Panc1 (cell line): ENCODE measurements around the gene AUNIP.

ENCODE experiments used
- TF ChIP-seq, protein P1 (sequence below): fragments of 450-650 bp; IDR thresholded peaks from 2 replicates; pipeline ENCODE4 v1.5.1; 2017; ENCODE audit warnings: mild to moderate bottlenecking
- TF ChIP-seq, protein P2 (sequence below), 2 experiments: IDR thresholded peaks; 2 replicates each; pipeline ENCODE4 v1.6.1; 2011 to 2012; ENCODE audit warnings: low read depth in 2 of 2, control low read depth in 1 of 2, low read length in 1 of 2, mild to moderate bottlenecking in 1 of 2, moderate library complexity in 1 of 2; ENCODE audit not compliant: insufficient read depth in 1 of 2

DNA sequence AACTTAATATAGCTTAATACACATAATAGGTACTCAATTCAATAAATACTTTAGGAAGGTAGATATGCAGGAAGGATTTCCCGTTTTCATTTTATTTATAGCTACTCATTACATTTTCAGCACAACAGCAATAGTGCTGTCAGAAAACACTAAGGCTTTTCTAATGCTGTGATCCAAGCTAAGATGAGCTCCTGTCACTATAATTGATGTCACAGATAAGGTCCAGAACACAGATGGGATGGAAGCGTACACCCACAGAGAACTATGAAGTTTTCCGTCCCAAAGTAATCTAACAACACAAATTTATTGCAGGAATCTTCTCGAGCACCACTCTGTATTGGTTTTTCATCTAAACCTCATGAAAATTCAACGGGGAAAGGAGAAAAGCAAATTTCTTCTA is 13.6 kb downstream of the AUNIP start:
- TF ChIP-seq, protein P1, sequence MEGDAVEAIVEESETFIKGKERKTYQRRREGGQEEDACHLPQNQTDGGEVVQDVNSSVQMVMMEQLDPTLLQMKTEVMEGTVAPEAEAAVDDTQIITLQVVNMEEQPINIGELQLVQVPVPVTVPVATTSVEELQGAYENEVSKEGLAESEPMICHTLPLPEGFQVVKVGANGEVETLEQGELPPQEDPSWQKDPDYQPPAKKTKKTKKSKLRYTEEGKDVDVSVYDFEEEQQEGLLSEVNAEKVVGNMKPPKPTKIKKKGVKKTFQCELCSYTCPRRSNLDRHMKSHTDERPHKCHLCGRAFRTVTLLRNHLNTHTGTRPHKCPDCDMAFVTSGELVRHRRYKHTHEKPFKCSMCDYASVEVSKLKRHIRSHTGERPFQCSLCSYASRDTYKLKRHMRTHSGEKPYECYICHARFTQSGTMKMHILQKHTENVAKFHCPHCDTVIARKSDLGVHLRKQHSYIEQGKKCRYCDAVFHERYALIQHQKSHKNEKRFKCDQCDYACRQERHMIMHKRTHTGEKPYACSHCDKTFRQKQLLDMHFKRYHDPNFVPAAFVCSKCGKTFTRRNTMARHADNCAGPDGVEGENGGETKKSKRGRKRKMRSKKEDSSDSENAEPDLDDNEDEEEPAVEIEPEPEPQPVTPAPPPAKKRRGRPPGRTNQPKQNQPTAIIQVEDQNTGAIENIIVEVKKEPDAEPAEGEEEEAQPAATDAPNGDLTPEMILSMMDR: no peak
- TF ChIP-seq, protein P2, sequence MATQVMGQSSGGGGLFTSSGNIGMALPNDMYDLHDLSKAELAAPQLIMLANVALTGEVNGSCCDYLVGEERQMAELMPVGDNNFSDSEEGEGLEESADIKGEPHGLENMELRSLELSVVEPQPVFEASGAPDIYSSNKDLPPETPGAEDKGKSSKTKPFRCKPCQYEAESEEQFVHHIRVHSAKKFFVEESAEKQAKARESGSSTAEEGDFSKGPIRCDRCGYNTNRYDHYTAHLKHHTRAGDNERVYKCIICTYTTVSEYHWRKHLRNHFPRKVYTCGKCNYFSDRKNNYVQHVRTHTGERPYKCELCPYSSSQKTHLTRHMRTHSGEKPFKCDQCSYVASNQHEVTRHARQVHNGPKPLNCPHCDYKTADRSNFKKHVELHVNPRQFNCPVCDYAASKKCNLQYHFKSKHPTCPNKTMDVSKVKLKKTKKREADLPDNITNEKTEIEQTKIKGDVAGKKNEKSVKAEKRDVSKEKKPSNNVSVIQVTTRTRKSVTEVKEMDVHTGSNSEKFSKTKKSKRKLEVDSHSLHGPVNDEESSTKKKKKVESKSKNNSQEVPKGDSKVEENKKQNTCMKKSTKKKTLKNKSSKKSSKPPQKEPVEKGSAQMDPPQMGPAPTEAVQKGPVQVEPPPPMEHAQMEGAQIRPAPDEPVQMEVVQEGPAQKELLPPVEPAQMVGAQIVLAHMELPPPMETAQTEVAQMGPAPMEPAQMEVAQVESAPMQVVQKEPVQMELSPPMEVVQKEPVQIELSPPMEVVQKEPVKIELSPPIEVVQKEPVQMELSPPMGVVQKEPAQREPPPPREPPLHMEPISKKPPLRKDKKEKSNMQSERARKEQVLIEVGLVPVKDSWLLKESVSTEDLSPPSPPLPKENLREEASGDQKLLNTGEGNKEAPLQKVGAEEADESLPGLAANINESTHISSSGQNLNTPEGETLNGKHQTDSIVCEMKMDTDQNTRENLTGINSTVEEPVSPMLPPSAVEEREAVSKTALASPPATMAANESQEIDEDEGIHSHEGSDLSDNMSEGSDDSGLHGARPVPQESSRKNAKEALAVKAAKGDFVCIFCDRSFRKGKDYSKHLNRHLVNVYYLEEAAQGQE (IDR thresholded peaks at IDR 0.05; ENCODE audit: insufficient read depth in 1 of 2, low read depth in 2 of 2, low read length in 1 of 2): no peak
